Left lung (tissue), 10 donors: ENCODE results near the gene GPR37L1. TPM values are rescaled to one million over a fixed set of nuclear protein-coding genes. Genes with fewer than 3 reads are reported as not detected.
"Not testable (repeated sequence)": the region's sequence is repeated elsewhere in the genome, so short reads cannot be mapped to it uniquely, and the experiment has no call there.

Experiments used
- ATAC-seq: fragments of 200-7000 bp; cut with Tn5 transposase; one replicate; pipeline ENCODE4 v1.9.1; 2020; ENCODE audit warnings: moderate library complexity
- DNase-seq, 4 donors: peaks; one replicate each; pipeline ENCODE4 v3.0.0-alpha.2; 2013 to 2020
- H3K27ac ChIP-seq, 2 donors: fragments of 200-600 bp; sonication (generic) in 1 of 2; one replicate each; pipeline versions ENCODE4 v1.5.0 to v1.8.0; 2020 to 2021
- H3K27me3 ChIP-seq, 2 donors: fragments of 200-600 bp; sonication (generic) in 1 of 2; one replicate each; pipeline versions ENCODE4 v1.5.0 to v1.8.0; 2020 to 2021
- H3K36me3 ChIP-seq, 2 donors: fragments of 200-600 bp; sonication (generic) in 1 of 2; one replicate each; pipeline versions ENCODE4 v1.5.0 to v1.8.0; 2020 to 2021
- H3K4me1 ChIP-seq, 2 donors: fragments of 200-600 bp; one replicate each; pipeline ENCODE4 v1.8.0; 2021
- H3K4me3 ChIP-seq, 2 donors: fragments of 200-600 bp; sonication (generic) in 1 of 2; one replicate each; pipeline versions ENCODE4 v1.5.0 to v1.8.0; 2020 to 2021; ENCODE audit warnings: mild to moderate bottlenecking in 1 of 2
- H3K9me3 ChIP-seq, 2 donors: fragments of 200-600 bp; sonication (generic) in 1 of 2; one replicate each; pipeline versions ENCODE4 v1.5.0 to v1.8.0; 2020 to 2021
- intact Hi-C, 2 donors: fragments of 100-400 bp; cut with DNase I; formaldehyde crosslinking; loops; one replicate each; pipeline versions ENCODE4 v1.11.2 to v1.14.2; 2022
- polyA plus RNA-seq, 6 donors: library from polyadenylated mRNA; unstranded; fragments of 120-200 nt; gene quantifications; one replicate each; pipeline ENCODE4 v1.2.1, GENCODE V29; 2013; ENCODE audit not compliant: insufficient read length in 6 of 6
- total RNA-seq, 2 donors: library from RNA; stranded (reverse); fragmentation: NEBNext Ultra II Directional; extraction: Animal tissue kit (Norgen Biotek cat#: 25700); gene quantifications; one replicate each; pipeline ENCODE4 v1.2.1, GENCODE V29; 2021
- TF ChIP-seq, protein P1 (sequence below), 2 donors: fragments of 200-600 bp; sonication (generic) in 1 of 2; IDR thresholded peaks; one replicate each; pipeline versions ENCODE4 v1.5.0 to v1.8.0; 2021; ENCODE audit warnings: antibody characterized with exemption in 2 of 2
- donor health status: DM: no; HTN: yes; CAD: no.
- donor health status: DM: no; HTN: no; CAD: no.

GPR37L1 gene
- total and polyA plus RNA-seq, 8 donors: 0.05 to 0.20 (median 0.10) TPM

DNA sequence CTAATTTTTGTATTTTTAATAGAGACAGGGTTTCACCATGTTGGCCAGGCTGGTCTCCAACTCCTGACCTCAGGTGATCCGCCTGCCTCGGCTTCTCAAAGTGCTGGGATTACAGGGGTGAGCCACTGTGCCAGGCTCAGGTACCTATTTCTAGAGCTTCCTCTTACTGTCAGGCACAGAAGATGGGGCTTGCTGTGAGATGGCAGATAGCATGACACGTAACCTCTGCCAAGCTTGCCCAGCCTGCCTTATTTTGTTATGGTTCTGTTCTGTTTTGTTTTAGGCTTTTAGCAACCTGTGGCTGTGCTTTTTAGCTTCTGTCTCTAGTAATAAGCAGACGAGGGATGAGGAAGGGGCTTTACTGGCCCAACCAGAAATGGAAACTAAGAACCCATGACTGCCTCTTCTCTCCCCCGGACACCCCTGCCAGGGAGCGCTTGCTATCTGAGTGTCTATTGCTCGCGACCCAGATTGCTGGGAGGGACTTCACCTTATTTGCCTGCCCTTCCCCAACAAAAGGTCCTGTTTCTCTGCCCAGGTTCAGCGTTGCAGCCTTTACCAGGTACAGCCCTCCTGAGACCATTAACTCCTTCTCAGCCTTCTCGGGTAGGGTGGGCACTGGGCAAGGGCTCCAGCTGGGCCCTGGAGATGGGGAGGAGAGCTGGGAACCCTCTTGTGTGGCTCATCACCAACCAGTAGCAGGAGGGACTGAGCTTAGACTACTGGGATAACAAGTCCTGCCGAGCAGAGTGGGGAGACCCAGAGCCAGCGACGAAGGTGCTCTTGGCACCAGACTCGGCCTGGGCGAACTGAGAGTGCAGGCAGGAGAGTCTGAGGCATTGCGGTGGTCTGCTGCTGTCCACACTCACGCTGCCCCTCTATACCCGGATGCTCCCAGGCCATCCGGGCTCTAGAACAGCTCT is 57.4 kb downstream of the GPR37L1 start:
- Histone ChIP-seq H3K27me3 (peaks cover 0 to 14% of the 10 kb centered on the region in 2 donors), H3K36me3 (no peaks in the 10 kb centered on the region), H3K4me3 (no peak overlapping the region), H3K27ac (no peak overlapping the region), H3K9me3 (no peaks in the 10 kb centered on the region), H3K4me1 (no peaks in the 10 kb centered on the region)
- ATAC-seq (no peak), DNase-seq (no peak)
- intact Hi-C loops: loop anchor here in 1 of 2 donors (10.0 kb wide), 1 partner anchor 535 kb away; the partner anchor contains the start of gene SYT2
- TF ChIP-seq, protein P1, sequence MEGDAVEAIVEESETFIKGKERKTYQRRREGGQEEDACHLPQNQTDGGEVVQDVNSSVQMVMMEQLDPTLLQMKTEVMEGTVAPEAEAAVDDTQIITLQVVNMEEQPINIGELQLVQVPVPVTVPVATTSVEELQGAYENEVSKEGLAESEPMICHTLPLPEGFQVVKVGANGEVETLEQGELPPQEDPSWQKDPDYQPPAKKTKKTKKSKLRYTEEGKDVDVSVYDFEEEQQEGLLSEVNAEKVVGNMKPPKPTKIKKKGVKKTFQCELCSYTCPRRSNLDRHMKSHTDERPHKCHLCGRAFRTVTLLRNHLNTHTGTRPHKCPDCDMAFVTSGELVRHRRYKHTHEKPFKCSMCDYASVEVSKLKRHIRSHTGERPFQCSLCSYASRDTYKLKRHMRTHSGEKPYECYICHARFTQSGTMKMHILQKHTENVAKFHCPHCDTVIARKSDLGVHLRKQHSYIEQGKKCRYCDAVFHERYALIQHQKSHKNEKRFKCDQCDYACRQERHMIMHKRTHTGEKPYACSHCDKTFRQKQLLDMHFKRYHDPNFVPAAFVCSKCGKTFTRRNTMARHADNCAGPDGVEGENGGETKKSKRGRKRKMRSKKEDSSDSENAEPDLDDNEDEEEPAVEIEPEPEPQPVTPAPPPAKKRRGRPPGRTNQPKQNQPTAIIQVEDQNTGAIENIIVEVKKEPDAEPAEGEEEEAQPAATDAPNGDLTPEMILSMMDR (IDR thresholded peaks at IDR 0.05): no peak

DNA sequence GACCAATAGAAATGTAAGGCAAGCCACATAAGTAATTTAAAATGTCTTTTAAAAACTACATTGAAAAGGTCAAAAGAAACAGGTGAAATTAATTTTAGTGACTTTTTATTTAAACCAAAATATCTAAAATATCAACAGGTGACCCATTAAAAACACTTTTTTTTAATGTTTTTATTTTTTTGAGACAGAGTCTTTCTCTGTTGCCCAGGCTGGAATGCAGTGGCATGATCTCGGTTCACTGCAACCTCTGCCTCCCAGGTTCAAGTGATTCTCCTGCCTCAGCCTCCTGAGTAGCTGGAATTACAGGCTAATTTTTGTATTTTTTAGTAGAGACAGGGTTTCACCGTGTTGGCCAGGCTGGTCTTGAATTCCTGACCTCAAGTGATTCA is 58.0 kb downstream of the GPR37L1 start:
- not testable (repeated sequence) for H3K36me3 ChIP-seq, H3K9me3 ChIP-seq, ATAC-seq, DNase-seq, H3K4me3 ChIP-seq, H3K27ac ChIP-seq, H3K4me1 ChIP-seq
- intact Hi-C loops: loop anchor here in 1 of 2 donors (10.0 kb wide), 1 partner anchor 534 kb away; the partner anchor contains the start of gene SYT2
- H3K27me3 ChIP-seq: peaks cover 0 to 20% of the 10 kb centered on the region in 2 donors

DNA sequence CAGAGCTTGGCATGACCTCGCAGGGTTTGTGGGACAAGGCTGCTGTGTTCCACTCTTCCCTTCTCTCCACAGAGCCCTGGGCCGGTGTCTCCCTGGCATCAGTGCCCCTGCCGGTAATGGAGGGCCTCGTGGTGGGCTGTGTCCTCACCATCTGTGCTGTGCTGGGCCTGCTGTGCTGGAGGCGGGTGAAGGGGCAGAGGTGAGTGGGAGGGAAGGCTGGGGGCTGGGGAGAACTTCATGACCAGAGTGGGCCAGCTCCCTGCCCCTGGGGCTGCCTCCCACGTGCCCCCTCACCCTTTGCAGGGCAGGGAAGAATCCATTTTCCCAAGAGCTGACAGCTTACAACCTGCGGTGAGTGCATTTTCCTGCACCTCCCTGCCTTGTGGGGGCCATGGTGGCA is 58.9 kb downstream of the GPR37L1 start:
- Histone ChIP-seq H3K4me3 (no peak overlapping the region), H3K36me3 (no peaks in the 10 kb centered on the region), H3K9me3 (no peaks in the 10 kb centered on the region), H3K27me3 (peaks cover 0 to 22% of the 10 kb centered on the region in 2 donors), H3K27ac (no peak overlapping the region), H3K4me1 (no peaks in the 10 kb centered on the region)
- ATAC-seq: no peak
- no peak for DNase-seq
- TF ChIP-seq, protein P1 (IDR thresholded peaks at IDR 0.05): no peak
- intact Hi-C loops: loop anchor here in 1 of 2 donors (10.0 kb wide), 1 partner anchor 533 kb away; the partner anchor contains the start of gene SYT2

DNA sequence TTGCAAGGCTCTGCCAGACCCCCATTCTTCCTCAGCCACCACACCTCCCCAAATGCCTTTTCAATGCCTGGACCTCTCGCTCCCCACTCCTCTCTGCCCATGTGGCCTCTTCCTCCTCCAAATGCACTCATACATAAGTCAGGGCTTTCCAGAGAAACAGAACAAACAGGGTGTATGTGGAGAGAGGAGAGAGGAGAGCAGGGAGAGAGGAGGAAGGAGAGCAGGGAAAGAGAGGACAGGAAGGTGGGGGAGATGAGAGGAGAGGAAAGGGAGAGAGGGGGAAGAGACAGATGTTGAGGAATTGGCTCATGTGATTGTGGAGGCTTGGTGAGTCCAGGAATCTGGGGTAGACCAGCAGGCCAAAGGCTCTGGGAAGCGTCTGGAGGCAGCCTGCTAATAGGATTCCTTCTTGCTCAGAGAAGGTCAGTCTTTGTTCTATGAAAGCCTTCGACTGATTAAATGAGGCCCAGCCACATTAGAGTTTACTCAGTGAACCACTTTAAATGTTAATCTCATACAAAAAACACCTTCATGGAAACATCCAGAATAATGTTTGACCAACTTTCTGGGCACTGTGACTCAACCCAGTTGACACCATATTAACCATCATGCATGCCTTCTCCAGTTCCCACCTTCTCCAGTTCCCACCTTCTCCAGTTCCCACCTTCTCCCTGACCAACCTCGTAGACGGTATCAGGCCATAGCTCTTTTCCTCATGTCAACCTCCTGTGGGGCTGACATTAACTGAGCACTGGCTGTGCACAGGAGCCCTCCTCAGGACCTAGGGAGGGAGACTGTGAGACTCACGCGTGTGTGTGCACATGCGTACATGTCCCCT is 59.5 kb downstream of the GPR37L1 start:
- Histone ChIP-seq H3K27me3 (peaks cover 0 to 24% of the 10 kb centered on the region in 2 donors), H3K4me1 (no peaks in the 10 kb centered on the region), H3K27ac (no peak overlapping the region), H3K4me3 (no peak overlapping the region), H3K36me3 (no peaks in the 10 kb centered on the region), H3K9me3 (no peaks in the 10 kb centered on the region)
- DNase-seq (no peak), ATAC-seq (no peak)
- intact Hi-C loops: loop anchor here in 1 of 2 donors (10.0 kb wide), 1 partner anchor 533 kb away; the partner anchor contains the start of gene SYT2
- TF ChIP-seq, protein P1 (IDR thresholded peaks at IDR 0.05): no peak

Other genes with a start within 250 kb of the GPR37L1 start
- 10 to 100 TPM; 12.7 to 26.1 TPM for gene SHISA4, start 234.0 kb upstream of the GPR37L1 start, total RNA-seq
- gene SHISA4, start 234.0 kb upstream of the GPR37L1 start, polyA plus RNA-seq: 10 to 100 TPM; 15.7 to 20.8 (median 19.3) TPM
- 10 to 100 TPM; 17.9 to 20.8 TPM for gene LMOD1, start 176.4 kb upstream of the GPR37L1 start, total RNA-seq
- 1 to 10 TPM; 3.3 to 5.7 (median 4.6) TPM for gene LMOD1, start 176.4 kb upstream of the GPR37L1 start, polyA plus RNA-seq
- gene TIMM17A, start 167.4 kb upstream of the GPR37L1 start, total RNA-seq: 10 to 100 TPM; 42.6 to 56.7 TPM
- 10 to 100 TPM; 45.7 to 52.6 (median 50.1) TPM for gene TIMM17A, start 167.4 kb upstream of the GPR37L1 start, polyA plus RNA-seq
- 10 to 100 TPM; 77.9 to 81.2 TPM for gene RNPEP, start 140.3 kb upstream of the GPR37L1 start, total RNA-seq
- 10 to 100 TPM; 56.0 to 74.1 (median 64.1) TPM for gene RNPEP, start 140.3 kb upstream of the GPR37L1 start, polyA plus RNA-seq
- 100 to 1,000 TPM in 1 of 2 donors, 10 to 100 TPM in 1; 77.6 to 146 TPM for gene ELF3, start 112.3 kb upstream of the GPR37L1 start, total RNA-seq
- 100 to 1,000 TPM in 1 of 6 donors, 10 to 100 TPM in 5; 59.7 to 111 (median 77.9) TPM for gene ELF3, start 112.3 kb upstream of the GPR37L1 start, polyA plus RNA-seq
- gene ARL8A, start 21.8 kb downstream of the GPR37L1 start, total RNA-seq: 100 to 1,000 TPM in 1 of 2 donors, 10 to 100 TPM in 1; 91.2 to 112 TPM
- gene ARL8A, start 21.8 kb downstream of the GPR37L1 start, polyA plus RNA-seq: 10 to 100 TPM; 34.3 to 44.1 (median 42.8) TPM
- gene PTPN7, start 37.7 kb downstream of the GPR37L1 start, total RNA-seq: 10 to 100 TPM in 1 of 2 donors, 1 to 10 TPM in 1; 2.7 to 11.7 TPM
- 1 to 10 TPM; 1.0 to 1.9 (median 1.4) TPM for gene PTPN7, start 37.7 kb downstream of the GPR37L1 start, polyA plus RNA-seq
- gene LGR6, start 70.9 kb downstream of the GPR37L1 start, total RNA-seq: 1 to 10 TPM; 1.5 TPM
- 1 to 10 TPM in 5 of 6 donors, under 1 TPM in 1; 0.75 to 1.8 (median 1.4) TPM for gene LGR6, start 70.9 kb downstream of the GPR37L1 start, polyA plus RNA-seq
- 10 to 100 TPM; 10.9 to 11.9 TPM for gene UBE2T, start 219.0 kb downstream of the GPR37L1 start, total RNA-seq
- 10 to 100 TPM; 22.5 to 39.6 (median 30.1) TPM for gene UBE2T, start 219.0 kb downstream of the GPR37L1 start, polyA plus RNA-seq
- 10 to 100 TPM; 41.6 to 45.9 TPM for gene PPP1R12B, start 225.8 kb downstream of the GPR37L1 start, total RNA-seq
- 10 to 100 TPM; 25.8 to 34.2 (median 30.5) TPM for gene PPP1R12B, start 225.8 kb downstream of the GPR37L1 start, polyA plus RNA-seq